ENCODE measurements around the gene TCAP.

GRCh38 chr17:39627712-39628516 is 37.2 kb upstream of the TCAP start:
- TF ChIP-seq CTCF (IDR thresholded peaks at IDR 0.05; ENCODE audit: low read length) = no peak
- no peak for TF ChIP-seq EZH2 (IDR thresholded peaks at IDR 0.05; ENCODE audit: borderline replicate concordance, low read length)

Measured in OCI-LY1 (cell line).